ENCODE data around the gene DLG5.

- TF ChIP-seq CTCF (IDR thresholded peaks at IDR 0.05; ENCODE audit: low read depth, low read length, missing input control), result no peak
- no peak for TF ChIP-seq EGR1 (IDR thresholded peaks at IDR 0.05; ENCODE audit: low read depth in 2 of 2)
- no peak for TF ChIP-seq HNF4G (IDR thresholded peaks at IDR 0.05)
- TF ChIP-seq REST (IDR thresholded peaks at IDR 0.05), result no peak
- no peak for TF ChIP-seq SP1 (IDR thresholded peaks at IDR 0.05)
- no peak for TF ChIP-seq NR2F2 (IDR thresholded peaks at IDR 0.05)
- no peak for TF ChIP-seq TAF1 (conservative IDR thresholded peaks at IDR 0.05)
- TF ChIP-seq YY1 (IDR thresholded peaks at IDR 0.05), result no peak
- no peak for TF ChIP-seq ATF3 (IDR thresholded peaks at IDR 0.05)
- no peak for TF ChIP-seq HNF4A (conservative IDR thresholded peaks at IDR 0.05)
Measured at GRCh38 chr10:77881636-77882035, 44.9 kb downstream of the DLG5 start.
